K562 (cell line): ENCODE measurements around the gene GNAI2. TPM values are rescaled to one million over a fixed set of nuclear protein-coding genes. Genes with fewer than 3 reads are reported as not detected.

ENCODE experiments used
- CCNT2 ChIP-seq: IDR thresholded peaks from 2 replicates; pipeline ENCODE4 v1.6.1; 2011; ENCODE audit warnings: borderline replicate concordance, low read depth, mild to moderate bottlenecking, moderate library complexity, mixed read lengths, low read length; ENCODE audit not compliant: insufficient read length; ENCODE audit errors: extremely low read depth
- MAFF ChIP-seq: IDR thresholded peaks from 2 replicates; pipeline ENCODE4 v1.6.1; 2012; ENCODE audit warnings: low read length, improper control_type of control experiment
- TCF7L2 ChIP-seq: fragments of 150-350 bp; IDR thresholded peaks from 2 replicates; pipeline ENCODE4 v1.6.1; 2016; ENCODE audit warnings: low read depth, mild to moderate bottlenecking, low read length, moderate library complexity
- TSHZ1 ChIP-seq: fragments of 250-450 bp; sonication (Bioruptor Pico); IDR thresholded peaks from 2 replicates; pipeline ENCODE4 v1.4.0; 2020; ENCODE audit warnings: mild to moderate bottlenecking, moderate library complexity
- U2AF2 ChIP-seq: fragments of 200-400 bp; formaldehyde crosslinking; optimal IDR thresholded peaks from 2 replicates; pipeline ENCODE3; 2017; ENCODE audit warnings: low read depth, mild to moderate bottlenecking, low read length
- ZNF655 ChIP-seq: fragments of 250-450 bp; sonication (Bioruptor Pico); IDR thresholded peaks from 2 replicates; pipeline ENCODE4 v1.5.0; 2021
- ZNF699 ChIP-seq: fragments of 250-450 bp; sonication (Bioruptor Pico); IDR thresholded peaks from 2 replicates; pipeline ENCODE4 v1.8.0; 2021; ENCODE audit warnings: mild to moderate bottlenecking, moderate library complexity; ENCODE audit not compliant: insufficient replicate concordance
- polyA plus RNA-seq, 8 experiments: library from polyadenylated mRNA; depleted of rRNA in 4 of 8; stranded (reverse) in 5 of 8; unstranded in 3 of 8; fragments of >200 nt; fragmentation: Nextera tagmentation in 2 of 8; fragmentation: Illumina TruSeq in 1 of 8; extraction: Ambion mirVana in 2 of 8; extraction: Trizol in 1 of 8; gene quantifications; 2 replicates each; pipeline versions ENCODE4 v1.2.1 to v1.2.3, GENCODE V29; 2011 to 2014; ENCODE audit warnings: inconsistent platforms in 1 of 8, missing spikeins in 1 of 8
- total RNA-seq, 7 experiments: library from RNA; depleted of rRNA in 6 of 7; stranded (reverse); fragments of >200 nt in 6 of 7; fragmentation: Illumina TruSeq in 2 of 7; extraction: Trizol in 2 of 7; gene quantifications; 2 replicates each; pipeline versions ENCODE4 v1.2.1 to v1.2.3, GENCODE V29; 2011 to 2021; ENCODE audit warnings: low replicate concordance in 1 of 7

GNAI2 gene
- total and polyA plus RNA-seq, 9 of the 15 experiments (the other 6 are each of a cell fraction or from before 2014, with no cell fraction given), result 1.1 to 72.2 (median 42.7) TPM

GRCh38 chr3:50203113-50203808 lies 32.7 kb upstream of the GNAI2 start (continued):
- TF ChIP-seq ZNF655 (CRISPR knock-in tag) (no peak), U2AF2 (no peak), TCF7L2 (no peak), ZNF699 (CRISPR knock-in tag) (no peak), TSHZ1 (CRISPR knock-in tag) (no peak), CCNT2 (no peak), MAFF (no peak)
- TF ChIP-seq, all 486 proteins: peak for 0
